HG03469 (cell line): Measurements from ENCODE around the gene TBC1D23.
A peak's percentile ranks its signal among the peaks of the same experiment; 100 is the strongest.
"Not testable (repeated sequence)": the region's sequence is repeated elsewhere in the genome, so short reads cannot be mapped to it uniquely, and the experiment has no call there.

Experiments used
- ATAC-seq: cut with Tn5 transposase; IDR thresholded peaks from one replicate; pipeline ENCODE4 v1.9.1; 2021; ENCODE audit warnings: mild to moderate bottlenecking, moderate library complexity, moderate number of reproducible peaks; ENCODE audit not compliant: unreplicated experiment

TBC1D23 gene

DNA sequence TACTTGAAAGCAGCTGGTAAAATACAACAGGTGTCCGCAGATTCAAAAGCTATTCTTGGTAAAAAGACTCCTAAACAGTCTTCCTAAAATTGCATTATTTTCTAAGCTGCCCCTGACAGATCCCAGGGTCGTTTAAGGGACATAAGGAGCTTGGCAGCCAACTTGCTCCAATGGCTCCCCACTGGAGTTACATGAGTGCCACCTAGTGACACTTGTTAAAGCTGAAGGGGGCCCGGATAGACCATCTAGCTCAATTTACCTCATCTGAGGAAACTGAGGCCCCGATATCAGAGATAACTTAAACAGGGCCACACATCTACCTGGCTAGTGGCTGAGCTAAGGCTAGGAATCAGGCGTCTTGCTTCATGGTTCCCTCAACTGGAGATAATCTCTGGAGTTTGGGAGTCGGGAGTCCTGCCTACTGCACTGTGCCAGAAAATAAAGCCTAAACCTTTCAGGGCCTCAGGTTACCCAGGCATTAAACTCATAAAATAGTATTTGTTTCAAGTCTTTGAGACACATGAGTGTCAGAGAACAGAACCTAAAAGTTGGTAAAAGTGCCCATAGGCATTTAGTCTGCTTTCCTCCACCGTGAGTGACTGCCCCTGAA, 6.5 kb upstream of the TBC1D23 start:
- peak; percentile 48 for ATAC-seq

DNA sequence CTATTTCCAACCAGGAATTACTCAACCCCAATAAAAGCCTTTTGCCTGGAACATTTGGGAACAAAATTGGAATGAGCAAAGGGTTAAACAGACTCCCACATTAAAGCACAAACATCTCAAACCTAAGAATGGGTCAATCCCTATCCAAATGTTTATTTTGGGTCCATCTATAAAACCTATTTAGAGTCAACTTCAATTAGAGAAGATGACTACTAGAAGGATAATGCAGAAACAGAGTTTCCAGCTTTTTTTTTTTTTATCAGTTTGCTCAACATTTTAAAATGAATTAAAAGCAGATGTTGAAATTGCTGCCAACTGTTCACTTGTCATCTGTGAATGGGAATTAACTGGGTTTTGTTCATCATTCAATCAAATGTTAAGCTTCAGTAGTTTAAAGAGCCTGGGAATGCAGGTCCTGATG, 4.1 kb upstream of the TBC1D23 start:
- ATAC-seq, result no peak

DNA sequence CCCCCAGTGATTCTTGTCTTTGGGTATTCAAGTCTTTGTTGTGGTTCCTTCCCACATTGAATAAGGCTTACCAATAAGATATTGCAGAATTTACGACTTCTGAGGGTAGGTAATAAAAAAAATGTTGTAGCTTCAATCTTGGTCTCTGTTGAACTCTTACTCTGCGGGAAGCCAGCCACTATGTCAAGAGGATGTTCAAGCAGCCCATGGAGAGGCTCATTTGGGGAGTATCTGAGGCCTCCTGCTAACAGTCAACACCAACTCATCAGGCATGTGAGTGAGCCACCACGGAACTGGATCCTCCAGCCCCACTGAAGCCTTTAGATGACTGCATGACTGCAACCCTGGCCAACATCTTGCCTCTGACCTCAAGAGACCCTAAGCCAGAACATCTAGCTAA, 3.2 kb upstream of the TBC1D23 start:
- no peak for ATAC-seq

DNA sequence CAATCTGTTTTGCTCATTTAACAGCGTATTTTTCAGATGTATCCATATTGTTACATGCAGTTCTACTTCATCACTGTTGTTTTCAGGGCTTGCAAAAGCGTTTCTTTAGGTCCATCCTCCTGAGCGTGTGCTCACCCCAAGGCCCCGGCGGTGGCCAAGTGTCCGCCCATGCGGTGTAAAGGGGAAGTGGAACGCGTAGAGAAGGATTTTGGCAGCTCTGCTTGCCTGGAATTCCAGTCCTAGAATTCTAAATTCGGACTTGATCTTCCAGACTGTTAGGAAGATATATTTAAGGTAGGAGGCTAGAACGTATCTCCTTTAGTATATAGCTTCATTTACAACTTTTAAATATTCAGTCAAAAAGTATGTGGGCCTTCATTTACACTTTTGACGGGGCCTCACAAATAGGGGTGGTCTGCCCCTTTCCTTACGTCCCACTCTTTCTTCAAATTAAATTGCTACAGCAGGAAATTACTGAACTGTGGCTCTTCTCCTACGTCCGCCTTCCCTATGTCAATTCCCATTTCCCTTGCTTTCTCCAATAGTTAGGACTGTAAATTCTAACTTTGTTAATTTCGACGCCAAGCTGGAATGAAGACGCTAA, 609 bp upstream of the TBC1D23 start:
- ATAC-seq, result no peak

DNA sequence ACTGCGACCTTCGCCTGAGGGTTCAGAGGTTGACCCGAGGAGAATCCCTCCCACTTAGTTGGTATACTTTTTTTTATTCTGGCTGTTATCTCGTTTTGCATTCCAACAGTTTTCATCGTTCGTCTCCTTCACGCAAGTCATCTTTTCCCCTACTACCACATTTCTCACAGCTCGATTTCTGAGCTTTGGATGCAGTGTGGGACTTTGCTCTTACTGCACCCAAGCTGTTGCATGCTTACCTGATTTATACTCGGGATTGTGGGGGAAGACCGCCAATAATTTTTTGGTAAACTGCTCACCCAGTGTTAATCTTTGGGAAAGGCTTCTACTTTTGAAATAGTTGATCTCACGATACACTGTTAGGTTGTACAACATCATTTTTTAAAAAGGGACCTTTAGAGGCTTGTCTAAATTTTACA, 702 bp downstream of the TBC1D23 start:
- no peak for ATAC-seq

DNA sequence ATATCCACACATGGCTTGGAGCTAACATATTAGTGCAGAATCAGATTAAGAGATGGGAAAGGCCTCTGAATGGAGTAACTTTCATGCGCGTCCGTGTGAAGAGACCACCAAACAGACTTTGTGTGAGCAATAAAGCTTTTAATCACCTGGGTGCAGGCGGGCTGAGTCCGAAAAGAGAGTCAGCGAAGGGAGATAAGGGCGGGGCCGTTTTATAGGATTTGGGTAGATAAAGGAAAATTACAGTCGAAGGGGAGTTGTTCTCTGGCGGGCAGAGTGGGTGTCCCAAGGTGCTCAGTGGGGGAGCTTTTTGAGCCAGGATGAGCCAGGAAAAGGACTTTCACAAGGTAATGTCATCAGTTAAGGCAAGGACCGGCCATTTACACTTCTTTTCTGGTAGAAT, 2.1 kb downstream of the TBC1D23 start:
- ATAC-seq, result not testable (repeated sequence)

DNA sequence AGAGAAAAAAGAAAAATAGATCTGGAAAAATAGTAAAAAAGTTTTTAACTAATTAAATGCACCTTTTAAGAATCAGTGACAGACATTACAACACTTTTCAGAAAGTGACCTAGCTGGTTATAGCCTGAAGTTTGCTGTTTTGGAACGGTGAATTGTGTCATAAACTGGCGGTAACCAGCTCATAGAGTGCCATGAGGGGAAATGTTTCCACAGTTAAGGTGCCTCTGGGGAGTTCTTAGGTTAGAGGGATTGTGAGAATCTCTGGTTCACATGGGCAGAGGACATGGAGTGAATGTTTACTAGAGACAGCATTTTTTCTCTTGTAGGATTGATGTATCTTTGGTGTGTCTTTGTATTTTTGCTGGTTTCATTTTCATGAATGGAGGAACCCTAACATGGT, 2.8 kb downstream of the TBC1D23 start:
- no peak for ATAC-seq

DNA sequence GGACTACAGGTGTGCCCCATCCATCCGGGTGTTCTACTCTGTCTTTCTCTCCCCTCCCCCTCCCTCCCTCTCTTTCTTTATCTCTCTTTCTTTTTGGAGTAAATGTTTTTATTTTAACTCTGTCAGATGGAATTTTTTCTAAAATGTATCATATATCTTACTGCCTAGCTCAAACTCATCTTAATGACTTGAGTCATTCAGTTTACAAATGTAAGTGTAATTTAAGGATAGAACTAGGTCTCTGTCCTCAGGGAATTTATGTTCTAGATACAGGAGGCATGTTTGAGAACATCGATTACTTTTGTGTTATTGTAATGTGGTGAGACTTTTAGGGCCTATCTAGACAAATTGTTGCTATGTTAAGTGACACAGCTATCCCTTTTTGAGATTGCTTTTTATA, 3.5 kb downstream of the TBC1D23 start:
- no peak for ATAC-seq

DNA sequence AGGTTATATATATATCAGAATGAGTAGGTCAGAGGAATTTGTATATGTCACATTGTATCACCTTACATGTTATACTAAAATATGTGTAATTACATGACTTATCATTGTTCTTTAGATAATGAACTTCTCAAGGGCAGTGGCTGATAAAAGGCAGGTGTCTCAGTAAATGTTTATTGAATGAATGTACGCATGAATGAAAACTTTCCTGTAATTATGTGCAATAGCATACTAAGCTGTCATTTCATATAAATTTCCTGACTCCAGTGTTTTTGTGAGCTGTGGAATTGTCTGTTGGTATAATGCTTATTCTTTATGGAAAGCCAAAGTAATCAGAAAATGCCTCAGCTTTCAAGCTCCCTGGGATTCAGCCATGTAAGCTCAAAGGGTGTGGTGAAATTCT, 4.2 kb downstream of the TBC1D23 start:
- no peak for ATAC-seq

DNA sequence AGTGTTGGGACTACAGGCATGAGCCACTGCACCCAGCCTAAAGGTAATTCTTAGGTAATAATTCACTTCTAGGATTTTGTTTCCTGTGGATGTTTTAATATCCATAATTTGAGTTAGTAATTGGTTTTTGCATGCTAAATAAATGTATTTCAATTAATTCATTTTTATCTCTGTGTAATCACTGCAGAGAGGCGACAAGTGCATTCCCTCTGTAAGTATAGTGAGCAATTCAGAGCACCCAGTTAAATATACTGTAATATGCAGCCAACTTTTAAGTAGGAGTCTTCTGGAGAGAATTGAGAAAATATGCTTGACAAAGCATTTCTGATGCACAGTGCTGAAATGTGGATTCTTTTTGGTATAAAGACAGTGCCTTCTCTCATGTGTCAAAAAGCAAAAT, 5.7 kb downstream of the TBC1D23 start:
- no peak for ATAC-seq

DNA sequence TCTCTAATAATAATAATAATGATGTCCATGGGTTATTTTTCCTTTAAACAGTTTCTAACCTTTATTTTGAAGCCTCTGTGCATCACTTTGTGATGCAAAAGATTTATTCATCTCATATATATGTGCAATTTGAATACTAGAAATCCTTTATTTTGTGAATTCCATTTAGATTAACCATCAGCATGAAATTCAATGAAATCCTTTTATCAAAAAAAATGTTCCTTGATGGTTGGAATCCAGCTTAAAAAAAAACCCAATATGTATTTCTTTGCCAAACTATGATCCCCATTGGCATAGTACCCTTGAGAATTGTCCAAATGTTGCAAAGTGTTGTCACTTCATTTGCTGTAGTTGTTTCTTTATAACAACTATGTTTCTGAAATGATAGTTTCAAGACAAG, 7.4 kb downstream of the TBC1D23 start:
- ATAC-seq, result no peak

DNA sequence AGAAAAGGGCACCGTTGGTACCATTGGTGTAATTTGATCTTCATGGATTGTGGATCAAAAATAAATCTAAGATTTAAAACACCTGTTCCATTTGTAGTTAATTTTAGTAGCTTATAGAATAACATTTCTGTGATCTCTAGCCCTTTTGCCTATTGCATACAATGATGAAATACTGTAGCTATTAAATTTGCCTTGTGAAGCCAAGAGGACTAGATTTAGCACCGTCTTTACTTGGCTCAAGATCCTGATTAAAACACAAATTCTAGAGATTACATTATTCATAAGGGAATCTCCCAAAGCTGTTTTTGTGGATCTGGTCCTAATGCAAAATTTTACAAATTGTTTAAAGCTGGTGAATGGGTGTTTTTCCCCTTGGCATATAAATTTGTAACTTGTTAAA, 8.2 kb downstream of the TBC1D23 start:
- no peak for ATAC-seq

DNA sequence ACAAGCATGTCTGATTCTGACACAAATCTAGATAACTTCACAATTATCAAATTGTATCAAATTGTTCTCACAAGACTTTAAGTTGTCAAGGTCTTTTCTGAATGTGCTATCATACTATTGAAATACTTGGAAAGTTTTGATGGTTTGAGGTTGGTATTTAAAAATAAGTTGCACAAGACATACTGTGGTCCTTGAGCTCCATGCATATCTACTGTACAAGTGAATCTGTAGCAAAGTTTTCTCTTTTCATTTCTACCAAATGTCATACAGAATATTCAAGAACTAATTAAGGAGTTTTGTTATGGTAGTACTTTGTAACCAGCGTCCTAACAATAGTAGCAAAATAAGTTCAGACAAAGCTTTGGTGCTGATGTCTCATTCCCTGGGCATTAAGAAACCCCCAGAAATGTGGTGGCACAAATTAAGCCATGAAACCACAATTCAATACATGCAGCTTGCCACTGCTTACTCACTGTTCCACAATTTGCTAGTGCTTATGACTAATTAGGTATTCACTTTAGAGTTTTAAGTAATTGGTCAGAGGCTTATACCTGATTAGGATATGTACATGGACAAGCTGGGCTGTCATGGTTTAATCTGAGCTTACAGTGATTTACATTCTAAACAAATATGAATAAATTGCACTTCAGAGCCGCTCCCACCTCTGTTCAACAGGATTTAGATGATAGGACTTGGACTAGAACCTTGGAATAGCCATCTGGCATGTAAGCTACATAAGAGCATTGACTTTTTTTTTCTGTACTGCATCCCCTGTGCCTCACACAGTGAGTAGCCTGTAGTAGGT, 8.8 kb downstream of the TBC1D23 start:
- ATAC-seq, result no peak

DNA sequence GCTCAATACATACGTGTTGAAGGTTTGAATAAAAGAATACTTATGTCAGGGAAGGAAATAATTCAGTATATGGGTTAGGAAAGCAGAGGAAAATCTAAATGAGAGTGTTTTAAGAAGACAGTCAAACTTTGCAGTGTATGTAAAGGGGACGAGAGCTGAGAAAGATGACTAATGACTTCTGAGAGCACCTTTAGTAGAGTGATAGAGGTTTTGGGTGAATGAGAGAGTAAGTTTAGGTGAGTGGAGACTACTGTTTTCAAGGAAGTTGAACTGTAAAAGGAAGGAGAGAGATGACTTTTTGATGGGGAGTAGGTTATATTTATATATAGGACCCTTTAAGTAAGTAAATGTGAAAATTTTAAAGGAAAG, 9.4 kb downstream of the TBC1D23 start:
- no peak for ATAC-seq

DNA sequence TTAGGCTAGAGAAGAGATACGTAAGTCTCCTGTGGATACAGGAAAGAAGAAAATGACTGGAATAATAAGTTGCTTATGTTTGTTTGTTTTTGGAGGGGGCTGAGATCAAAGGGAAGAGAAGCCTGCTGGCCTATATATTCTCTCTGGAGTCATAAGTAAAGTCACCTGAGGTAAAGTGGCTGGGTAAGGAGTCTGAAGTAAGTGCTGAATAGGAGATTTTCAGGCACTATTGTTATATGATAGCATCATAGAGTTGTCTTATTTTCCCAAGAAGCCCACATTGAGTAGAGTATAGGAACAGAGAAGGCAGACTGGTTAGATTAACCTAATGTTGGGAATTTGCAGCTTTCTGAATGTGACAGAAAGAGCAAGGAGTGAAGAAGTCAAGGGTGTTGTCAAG, 10.7 kb downstream of the TBC1D23 start:
- no peak for ATAC-seq

DNA sequence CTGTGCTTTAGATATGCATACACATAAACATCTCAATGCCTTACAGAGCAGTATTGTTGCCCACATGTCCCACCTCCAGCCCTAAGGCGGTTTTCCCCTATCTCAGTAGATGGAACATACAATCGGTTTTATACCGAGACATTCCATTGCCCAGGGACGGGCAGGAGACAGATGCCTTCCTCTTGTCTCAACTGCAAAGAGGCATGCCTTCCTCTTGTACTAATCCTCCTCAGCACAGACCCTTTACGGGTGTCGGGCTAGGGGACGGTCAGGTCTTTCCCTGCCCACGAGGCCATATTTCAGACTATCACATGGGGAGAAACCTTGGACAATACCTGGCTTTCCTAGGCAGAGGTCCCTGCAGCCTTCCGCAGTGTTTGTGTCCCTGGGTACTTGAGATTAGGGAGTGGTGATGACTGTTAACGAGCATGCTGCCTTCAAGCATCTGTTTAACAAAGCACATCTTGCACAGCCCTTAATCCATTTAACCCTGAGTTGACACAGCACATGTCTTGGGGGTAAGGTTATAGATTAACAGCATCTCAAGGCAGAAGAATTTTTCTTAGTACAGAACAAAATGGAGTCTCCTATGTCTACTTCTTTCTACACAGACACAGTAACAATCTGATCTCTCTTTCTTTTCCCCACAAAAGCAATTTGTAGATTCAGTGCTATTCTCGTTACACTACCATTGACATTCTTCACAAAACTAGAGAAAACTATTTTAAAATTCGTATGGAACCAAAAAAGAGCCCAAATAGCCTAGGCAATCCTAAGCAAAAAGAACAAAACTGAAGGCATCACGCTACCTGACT, 12.2 kb downstream of the TBC1D23 start:
- ATAC-seq, result not testable (repeated sequence)

DNA sequence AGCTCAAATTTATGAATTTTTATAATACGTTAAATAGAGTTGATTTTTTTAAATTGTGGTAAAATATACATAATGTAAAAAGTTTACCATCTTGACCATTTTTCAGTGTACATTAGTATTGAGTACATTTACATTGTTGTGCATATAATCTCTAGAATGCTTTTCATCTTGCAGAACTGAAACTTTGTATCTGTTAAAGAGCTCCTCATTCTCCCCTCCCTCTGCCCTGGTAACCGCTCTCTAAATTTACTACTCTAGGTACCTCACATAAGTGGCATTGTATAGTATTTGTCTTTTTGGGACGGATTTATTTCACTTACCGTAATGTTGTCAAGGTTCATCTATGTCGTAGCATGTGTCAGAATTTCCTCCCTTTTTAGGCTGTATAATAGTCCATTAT, 13.6 kb downstream of the TBC1D23 start:
- no peak for ATAC-seq

DNA sequence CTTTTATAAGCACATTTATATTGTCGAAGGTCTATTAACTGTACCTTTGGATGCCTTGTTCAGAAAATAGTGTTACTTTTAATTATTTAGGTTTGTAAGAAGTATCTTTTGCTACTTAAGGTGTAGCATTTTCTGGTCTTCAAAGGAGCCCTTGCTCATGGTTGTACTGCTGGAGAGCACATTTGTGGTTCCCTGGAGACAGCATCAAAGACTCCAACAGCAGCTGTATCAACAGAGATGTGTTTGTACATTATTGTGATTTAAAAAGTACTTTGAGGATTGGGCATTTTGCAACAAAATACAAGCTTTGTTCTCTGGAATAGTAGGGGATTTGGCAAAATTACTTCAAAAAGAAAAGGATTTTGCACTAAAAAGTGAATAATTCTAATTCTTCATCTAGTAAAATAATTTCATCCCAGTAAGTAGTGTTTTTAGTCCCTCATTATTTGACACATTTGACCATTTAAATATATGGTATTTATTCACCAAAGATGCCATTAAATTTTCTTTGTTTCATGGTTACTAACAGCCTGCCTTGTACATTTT, 16.5 kb downstream of the TBC1D23 start:
- ATAC-seq, result no peak

DNA sequence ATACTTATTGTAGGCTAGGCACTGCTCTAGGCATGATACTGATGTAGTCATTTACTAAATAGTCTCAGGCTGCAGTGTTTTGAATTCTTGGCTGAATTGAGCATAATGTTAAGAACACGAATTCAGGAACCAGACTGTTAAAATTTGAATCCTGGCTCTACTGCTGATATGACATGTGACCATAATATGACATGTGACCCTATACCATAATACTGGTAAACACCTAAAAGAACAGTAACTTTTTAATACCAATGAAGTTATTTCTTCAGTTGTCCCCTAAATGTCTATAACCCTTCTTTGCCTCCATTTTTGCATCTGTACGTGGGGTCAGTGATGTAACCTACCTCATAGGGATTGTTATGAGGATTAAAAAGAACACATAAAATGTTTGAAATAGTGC, 18.1 kb downstream of the TBC1D23 start:
- ATAC-seq, result no peak

DNA sequence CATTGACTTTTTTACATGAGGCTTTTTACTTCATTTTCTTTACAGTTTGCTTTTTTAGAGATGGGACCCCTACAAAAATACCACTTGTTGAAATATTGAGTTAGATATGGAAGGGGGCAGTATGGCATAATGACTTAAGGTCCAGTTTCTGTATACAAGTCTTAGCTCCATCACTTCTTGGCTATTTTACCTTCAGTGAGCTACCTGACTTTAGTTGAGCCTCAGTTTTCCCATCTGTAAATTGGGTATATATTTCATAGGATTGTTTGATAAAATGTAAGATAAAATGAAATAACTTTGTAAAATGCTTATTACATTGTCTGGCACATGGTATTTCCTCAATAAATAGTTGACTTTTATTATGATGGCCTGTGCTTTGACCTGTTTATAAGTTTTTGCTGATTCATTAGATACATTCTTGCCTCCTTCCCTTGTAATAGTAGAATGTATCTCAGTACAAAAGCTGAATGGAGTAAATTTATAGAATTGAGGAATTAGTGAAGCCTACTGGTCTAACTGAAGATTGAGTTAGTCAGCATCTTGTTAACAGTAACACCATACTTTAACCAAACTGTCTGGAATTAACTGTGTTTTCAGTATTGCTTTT, 27.6 kb downstream of the TBC1D23 start:
- ATAC-seq, result no peak

DNA sequence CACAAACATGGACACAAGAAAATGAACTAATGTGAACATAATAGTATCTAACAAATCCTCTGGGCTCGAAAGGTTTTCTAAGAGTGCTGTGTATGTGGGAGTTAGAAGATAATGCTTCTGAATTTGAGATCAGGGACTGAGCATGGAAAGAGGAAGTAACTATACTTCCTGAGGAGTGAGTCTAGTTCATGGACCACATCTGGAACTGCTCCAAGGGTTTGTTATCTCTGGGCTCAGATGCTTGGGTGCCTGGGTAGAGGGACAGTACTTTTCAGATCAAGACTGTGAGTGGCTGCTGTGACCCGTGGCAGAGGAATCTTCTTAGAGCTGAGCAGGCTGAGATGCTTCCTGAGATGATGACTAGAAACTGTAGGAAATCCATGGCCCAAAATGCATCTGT, 28.5 kb downstream of the TBC1D23 start:
- ATAC-seq, result no peak
